ENCODE measurements around the gene KLF7.

KLF7 gene

DNA sequence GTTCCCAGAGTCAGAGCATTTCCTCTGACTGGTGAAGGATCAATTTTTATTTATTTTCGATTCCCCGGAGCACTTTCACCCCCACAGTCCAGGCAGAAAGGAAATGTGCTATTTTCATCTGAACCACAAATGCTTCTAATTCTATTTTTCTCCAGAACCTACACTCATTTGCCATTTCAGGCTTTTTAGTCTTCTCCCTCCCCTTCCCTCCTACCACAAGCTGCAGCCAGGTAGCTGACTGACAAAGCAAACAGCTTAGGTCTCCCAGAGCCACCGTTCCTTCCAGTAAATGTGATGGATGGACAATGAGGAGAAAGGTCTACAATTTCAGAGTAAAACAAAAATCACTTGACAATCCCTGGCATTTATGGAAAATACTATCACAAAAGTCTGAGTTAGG is 76.9 kb downstream of the KLF7 start:
- no peak for DNase-seq

GRCh38 chr2:207088276-207088675 is 77.5 kb downstream of the KLF7 start:
- no peak for DNase-seq

DNA sequence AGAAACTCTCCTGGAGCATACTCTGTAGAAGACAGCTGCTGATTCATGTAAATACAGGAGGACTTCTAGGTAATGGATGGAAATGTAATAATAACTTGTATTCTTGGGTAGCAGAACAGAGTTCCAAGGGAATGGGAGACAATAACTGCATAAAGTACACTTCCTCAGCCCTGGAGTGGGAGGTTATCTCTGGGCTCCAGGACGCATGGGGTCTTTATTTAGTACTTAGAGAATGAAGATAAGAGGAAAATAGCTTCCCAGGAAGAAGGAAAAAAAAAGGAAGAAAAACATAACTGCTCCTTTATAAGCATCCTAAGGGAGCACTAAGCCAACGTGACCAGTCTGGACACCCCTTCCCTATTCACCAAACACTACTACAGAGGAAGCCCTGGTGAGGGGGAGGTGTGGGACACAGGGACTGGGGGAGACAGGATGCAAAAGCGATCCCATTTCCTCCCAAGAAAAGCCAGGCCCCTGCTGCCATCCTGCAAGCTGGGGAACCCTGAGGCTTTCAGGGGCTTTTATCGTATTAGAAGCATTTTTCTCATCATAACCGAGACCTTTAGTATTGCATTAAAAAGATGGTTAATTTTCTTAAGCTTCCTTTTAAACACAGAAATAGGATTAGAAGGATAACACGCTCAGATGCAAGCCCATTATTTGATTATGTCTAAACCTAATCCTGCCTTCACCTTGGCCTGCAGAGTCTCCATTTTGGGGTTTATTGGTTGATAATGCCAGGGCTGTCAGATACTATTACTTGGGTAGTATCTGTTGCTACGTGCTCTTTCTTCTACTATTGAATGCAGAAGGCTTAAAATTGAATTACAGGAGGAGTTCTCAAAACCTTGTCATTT is 78.5 kb downstream of the KLF7 start:
- DNase-seq = no peak

DNA sequence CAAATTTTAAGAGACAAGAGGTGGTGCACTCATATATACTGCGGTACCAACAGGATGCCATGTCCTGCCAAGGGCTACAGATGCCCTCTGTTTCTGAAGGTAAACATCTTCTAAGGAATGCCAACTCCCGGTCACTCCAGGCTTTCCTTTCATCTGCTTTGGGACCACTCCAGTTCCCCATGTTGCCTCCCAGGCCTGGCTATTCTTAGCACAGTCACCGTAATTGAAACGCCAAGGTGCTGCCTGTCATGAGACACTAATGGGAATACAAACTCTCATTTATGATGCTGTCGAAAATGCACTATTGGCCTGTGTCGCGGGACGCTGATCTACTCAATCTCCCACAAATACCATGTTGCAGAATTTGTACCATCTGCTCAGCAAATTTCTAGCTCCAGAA is 79.6 kb downstream of the KLF7 start:
- DNase-seq = no peak

DNA sequence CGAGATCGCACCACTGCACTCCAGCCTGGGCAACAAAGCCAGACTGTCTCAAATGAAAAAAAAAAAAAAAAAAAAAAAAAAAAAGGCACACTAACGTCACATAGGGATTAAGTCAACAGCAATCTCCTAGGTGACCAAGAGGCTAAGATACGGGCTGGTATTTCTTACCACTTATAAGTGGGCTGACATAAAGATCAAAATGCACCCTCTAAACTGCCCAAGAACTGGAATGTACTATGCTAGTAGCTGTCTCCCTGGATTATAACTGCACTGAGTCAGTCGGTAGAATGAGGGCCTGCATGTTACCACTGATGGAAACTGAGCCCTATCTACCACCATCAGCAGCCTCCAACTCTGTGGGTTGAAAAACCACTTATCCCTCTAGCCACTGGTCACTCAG is 80.6 kb downstream of the KLF7 start:
- DNase-seq = no peak

DNA sequence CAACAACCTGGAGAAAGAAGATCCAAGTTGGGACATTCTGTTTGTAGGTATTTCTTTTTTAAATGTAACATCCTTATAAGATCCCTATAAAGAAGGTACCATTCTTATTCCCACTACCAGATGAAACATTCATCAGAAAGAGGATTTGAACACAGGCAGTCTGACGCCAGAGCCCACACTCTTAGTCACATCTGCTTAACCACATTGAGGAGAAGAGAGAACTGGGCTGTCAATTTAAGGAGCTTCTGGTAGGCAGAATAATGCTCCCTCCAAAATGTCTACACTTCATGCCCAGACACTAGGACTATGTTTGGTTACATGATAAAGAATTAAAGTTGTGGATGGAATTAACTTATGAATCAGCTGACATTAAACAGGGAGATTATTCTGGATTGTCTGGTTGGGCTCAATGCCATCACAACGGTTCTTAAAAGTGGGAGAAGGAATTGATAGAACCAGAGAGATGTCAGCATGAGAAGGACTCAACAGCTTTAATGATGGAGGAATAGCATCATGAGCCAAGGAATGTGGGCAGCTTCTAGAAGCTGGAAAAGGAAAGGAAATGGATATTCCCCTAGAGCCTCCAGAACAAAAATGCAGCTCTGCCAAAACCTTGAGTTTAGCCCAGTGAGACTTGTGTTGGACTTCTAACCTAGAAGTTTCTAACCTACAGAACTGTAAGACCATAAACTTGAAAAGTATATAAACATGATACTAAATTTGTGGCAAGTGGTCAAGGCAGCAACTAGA is 82.2 kb downstream of the KLF7 start:
- DNase-seq = no peak

- DNase-seq = no peak
Observed at GRCh38 chr2:207082619-207083018, 83.1 kb downstream of the KLF7 start.

GRCh38 chr2:207078186-207078798 is 87.5 kb downstream of the KLF7 start:
- no peak for DNase-seq

- DNase-seq = no peak
Observed at GRCh38 chr2:207077266-207077665, 88.5 kb downstream of the KLF7 start.

DNA sequence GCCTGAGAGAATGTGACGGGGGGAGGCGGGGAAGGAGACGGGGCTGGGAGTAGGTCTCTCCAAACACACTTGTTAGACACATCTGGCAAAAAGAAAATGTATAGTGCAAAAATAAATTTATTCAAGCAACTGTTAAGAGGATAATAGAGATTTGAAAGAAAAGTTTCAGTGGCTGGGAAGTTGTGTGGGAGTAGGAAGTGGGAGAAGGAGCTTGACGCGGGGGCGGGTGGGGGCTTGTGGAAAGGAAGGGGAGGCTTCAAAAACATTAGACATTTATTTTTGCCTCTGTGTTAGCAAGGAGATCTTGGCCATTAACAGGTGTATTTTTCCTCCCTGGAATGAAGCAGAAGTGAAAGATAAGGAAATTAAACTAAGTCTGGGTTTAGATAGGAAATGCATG is 90.3 kb downstream of the KLF7 start:
- DNase-seq = no peak

DNA sequence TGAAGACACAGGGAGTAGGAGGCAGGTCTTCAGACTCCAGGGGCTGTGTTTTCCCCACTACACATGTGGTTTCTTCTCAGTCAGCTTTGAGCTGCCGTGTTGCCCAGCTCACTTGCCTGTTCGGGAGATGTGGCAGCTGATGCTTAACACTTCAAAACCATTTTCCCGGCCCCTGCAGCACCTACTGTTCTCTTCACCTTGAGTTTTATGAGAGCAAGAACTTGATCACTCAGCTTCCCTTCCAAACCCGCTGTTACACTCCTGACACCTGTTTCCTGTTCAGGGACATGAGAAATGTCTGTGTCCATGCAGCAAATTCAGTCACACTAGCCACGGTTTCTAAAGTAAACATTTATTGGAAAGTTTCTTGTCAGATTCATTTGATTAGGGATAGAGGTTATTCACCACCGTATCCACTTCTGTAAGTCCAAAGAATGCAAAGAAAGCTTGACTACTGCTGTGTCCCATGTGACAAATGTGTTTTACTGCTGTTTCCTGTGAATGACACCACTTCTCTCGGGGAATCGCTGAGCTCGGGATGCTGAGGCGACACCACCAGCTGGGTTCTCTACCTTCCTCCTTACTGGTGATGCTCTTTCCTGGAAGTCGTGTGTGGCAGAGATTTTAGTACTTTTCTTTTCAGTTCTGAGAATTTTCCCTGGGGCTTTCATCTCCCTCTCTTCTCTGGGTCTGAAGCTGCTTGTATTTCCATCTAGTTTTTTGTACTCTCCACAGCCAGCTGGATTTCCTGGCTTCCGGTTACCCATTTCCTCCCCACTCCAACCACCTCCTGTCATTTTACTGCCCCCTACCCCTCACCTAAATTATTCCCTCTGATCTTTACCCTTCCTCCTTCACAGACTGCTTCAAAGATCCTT is 91.7 kb downstream of the KLF7 start:
- peak; percentile 9 for DNase-seq

DNA sequence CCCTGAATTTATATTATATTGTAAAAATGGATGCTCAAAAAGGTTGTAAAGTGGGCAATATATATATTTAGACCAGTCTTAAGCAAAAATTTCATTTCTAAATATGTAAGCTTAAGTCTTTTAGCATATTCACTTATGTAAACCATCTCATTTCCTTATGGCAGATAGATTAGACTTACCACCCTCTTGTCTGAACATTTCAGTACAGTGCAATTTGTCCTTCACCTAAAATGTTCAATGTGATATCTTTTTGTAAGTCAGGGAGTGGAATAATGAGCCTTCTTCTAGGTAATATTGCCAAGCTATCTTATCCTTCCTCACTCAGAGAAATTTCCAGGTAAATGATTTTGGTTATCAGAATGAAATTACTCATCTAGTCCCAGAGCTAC is 92.3 kb downstream of the KLF7 start:
- DNase-seq = no peak

DNA sequence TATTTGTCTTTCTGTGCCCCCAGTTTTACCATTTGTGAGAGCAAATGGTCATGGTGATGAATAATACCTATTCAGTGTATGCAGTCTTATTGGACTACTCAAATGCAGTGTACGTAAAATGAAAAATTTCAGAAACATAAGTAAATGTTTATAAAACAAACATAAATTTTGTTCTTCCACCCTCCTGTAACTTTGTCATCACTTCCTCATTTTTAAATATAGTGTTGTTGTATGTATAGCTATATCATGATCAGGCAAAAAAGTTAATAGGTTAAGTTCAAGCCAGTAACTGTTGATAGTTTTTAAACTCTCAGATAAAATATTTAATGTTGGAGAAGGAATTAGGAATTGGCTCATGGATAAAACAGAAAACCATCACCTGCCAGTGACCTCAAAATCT is 93.2 kb downstream of the KLF7 start:
- DNase-seq = no peak

DNA sequence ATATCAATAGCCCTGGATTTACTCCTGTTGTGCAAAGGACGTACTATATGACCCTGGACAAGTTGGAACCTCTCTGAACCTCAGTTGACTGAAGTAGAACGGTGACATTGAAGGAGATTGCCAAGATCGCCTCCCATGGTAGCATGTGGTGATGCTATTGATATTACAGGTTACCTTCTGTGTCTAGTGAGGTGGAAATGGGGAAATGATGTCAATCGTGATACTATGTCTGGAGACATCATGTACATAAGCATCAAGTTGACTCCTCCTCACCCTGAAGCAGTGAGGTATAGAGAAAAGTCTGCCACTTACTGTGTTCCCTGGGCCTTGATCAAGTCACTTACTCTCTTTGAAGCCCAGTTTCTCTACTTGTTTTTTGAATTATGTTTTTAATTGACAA is 93.9 kb downstream of the KLF7 start:
- DNase-seq = no peak

GRCh38 chr2:207067473-207067872 is 98.3 kb downstream of the KLF7 start:
- DNase-seq = no peak

DNA sequence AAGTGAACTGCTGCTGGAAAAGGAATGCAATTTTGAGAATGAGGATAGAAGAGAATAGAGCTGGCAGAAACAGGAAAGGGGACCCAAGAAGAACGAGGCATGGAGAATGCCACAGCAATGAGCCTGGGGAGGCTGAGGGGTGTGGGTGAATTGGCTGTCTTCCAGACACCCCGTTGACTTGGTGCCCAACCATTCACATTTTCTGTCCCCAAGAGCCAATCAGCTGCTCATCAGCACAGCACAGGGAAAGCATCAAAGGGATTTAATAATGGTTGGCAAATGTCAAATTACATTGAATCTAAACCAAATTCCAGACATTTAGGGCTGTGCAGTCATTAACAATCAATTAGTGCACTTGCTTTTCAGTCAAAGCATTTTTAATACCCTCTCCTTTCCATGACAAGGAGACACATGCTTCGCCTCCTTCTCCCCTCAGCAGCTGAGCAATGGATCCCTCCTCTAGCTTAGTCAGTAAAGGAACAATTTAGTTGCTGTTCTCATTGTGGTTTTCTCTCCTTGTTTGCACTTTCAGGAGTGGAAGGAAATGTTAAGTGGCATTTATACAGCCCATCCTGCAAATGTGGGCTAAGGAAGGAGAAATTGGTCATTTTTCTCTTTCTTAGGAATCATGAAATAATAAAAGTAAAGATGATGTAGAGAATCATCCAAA is 98.8 kb downstream of the KLF7 start:
- no peak for DNase-seq

GRCh38 chr2:207066166-207066565 is 99.6 kb downstream of the KLF7 start:
- DNase-seq = no peak

GRCh38 chr2:207064128-207064690 is 101.5 kb downstream of the KLF7 start:
- DNase-seq = no peak

GRCh38 chr2:207061181-207061580 is 104.6 kb downstream of the KLF7 start:
- no peak for DNase-seq

DNA sequence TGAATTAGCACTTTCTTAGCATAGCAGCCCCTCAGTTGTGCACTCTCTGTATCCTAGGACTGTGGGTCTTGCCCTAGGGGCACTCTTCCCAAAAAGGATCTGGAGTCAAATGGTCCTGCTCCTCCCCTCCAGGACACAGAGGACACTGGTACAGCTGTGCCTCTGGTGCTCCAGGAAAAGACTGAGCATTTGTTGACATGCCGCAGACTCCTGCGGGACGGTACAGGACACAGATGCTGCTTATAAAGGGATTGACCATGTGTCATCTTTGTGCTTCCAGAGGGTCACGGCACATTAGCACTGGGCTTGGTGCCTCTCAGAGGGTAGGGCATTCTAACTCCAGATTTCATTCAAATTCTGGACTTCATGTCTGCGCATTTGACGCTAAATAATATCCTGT is 110.5 kb downstream of the KLF7 start:
- no peak for DNase-seq

GRCh38 chr2:207054521-207054920 is 111.2 kb downstream of the KLF7 start:
- DNase-seq = no peak

DNA sequence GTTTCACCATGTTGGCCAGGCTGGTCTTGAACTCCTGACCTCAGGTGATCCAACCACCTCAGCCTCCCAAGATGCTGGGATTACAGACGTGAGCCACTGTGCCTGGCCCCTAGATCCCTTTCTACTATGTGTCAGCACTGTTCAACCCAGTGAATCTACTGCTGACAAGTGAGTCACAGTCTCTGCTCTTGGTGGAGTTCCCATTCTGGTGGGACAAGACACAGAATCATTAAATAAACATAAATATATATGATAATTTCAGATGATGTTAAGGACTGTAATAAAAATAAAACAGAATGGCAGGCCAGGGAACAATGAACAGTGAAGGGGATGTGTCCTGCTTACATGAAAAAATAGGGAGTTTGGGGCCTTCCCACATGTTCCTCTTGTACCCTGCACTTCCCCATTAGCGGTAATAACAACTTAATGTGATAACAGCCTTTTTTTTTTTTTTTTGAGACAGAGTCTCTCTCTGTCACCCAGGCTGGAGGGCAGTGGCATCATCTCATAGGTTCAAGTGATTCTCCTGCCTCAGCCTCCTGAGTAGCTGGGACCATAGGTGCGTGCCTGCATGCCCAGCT is 114.3 kb downstream of the KLF7 start:
- no peak for DNase-seq
